Ovary (tissue), 9 donors: Measurements from ENCODE around the gene PATJ. TPM values are rescaled to one million over a fixed set of nuclear protein-coding genes. Genes with fewer than 3 reads are reported as not detected.
"Not testable (repeated sequence)": the region's sequence is repeated elsewhere in the genome, so short reads cannot be mapped to it uniquely, and the experiment has no call there.

Source experiments
- DNase-seq, 5 donors: peaks; one replicate each; pipeline ENCODE4 v3.0.0-alpha.2; 2019 to 2020
- H3K27ac ChIP-seq, 2 donors: fragments of 200-600 bp; one replicate each; pipeline versions ENCODE4 v1.5.1 to v1.8.0; 2019 to 2022
- H3K27me3 ChIP-seq: fragments of 200-600 bp; one replicate; pipeline ENCODE4 v1.8.0; 2022
- H3K36me3 ChIP-seq: fragments of 200-600 bp; sonication (generic); one replicate; pipeline ENCODE4 v1.5.1; 2019
- H3K4me1 ChIP-seq: one replicate; pipeline ENCODE4 v1.8.1; 2013; ENCODE audit warnings: mild to moderate bottlenecking, moderate library complexity; ENCODE audit not compliant: insufficient read depth
- H3K4me3 ChIP-seq: fragments of 200-600 bp; sonication (generic); one replicate; pipeline ENCODE4 v1.5.1; 2017
- H3K9me3 ChIP-seq, 2 donors: fragments of 200-600 bp in 1 of 2; sonication (generic) in 1 of 2; one replicate each; pipeline versions ENCODE4 v1.5.1 to v1.8.1; 2013 to 2019; ENCODE audit warnings: mild to moderate bottlenecking in 1 of 2, moderate library complexity in 1 of 2
- CTCF ChIP-seq, 3 donors: fragments of 450-650 bp in 2 of 3; fragments of 200-600 bp in 1 of 3; IDR thresholded peaks; one replicate each; pipeline versions ENCODE4 v1.5.1 to v1.8.0; 2016 to 2022; ENCODE audit warnings: antibody characterized with exemption in 3 of 3, mild to moderate bottlenecking in 1 of 3
- EP300 ChIP-seq: sonication (generic); formaldehyde crosslinking; IDR thresholded peaks from one replicate; pipeline ENCODE4 v1.6.1; 2017; ENCODE audit warnings: antibody characterized with exemption
- POLR2A ChIP-seq: fragments of 450-650 bp; IDR thresholded peaks from one replicate; pipeline ENCODE4 v1.6.1; 2017; ENCODE audit warnings: antibody characterized with exemption, mild to moderate bottlenecking, moderate library complexity
- WGBS, 3 donors: extraction: QIAGEN DNeasy Blood & Tissue Kit in 1 of 3; methylation state at CpG; one replicate each; pipeline versions ENCODE4 v1.1.5 to v1.1.7; 2013 to 2017; 5-methylcytosine and 5-hydroxymethylcytosine counted together
- intact Hi-C, 4 donors: fragments of 100-400 bp; cut with DNase I; formaldehyde crosslinking; loops; one replicate each; pipeline versions ENCODE4 v1.11.0 to v1.15.1; 2022 to 2023
- polyA plus RNA-seq, 2 donors: library from polyadenylated mRNA; stranded (reverse); fragments of 200-250 nt in 1 of 2; fragments of 350-450 nt in 1 of 2; fragmentation: Illumina TruSeq in 1 of 2; extraction: RNeasy Lipid Tissue Mini Kit (QIAGEN cat#74804) in 1 of 2; gene quantifications; one replicate each; pipeline ENCODE4 v1.2.3, GENCODE V29; 2013 to 2014
- total RNA-seq, 7 donors: library from RNA; depleted of rRNA in 2 of 7; stranded (reverse); fragments of >200 nt in 2 of 7; fragmentation: NEBNext Ultra II Directional in 3 of 7; extraction: Animal tissue kit (Norgen Biotek cat#: 25700) in 3 of 7; gene quantifications; one replicate each; pipeline versions ENCODE4 v1.1.0 to v1.2.4, GENCODE V29; 2016 to 2023
- donor health status: DM: no; HTN: no; CAD: no; lungs with moderate emphysema.
- donor health status: DM: no; HTN: no; CAD: no.
- donor health status: Bipolar disorder and iron deficiency.
- donor health status: DM: yes; HTN: yes; CAD: no.
- donor health status: DM: no; HTN: no; CAD: no.
- donor health status: DM: yes; HTN: yes; CAD: no.

The PATJ gene
- total and polyA plus RNA-seq, 9 donors, result 7.6 to 60.1 (median 25.5) TPM

GRCh38 chr1:62175568-62176179 lies 433.4 kb downstream of the PATJ start:
- Histone ChIP-seq H3K4me1 (no peaks in the 10 kb centered on the region), H3K27me3 (no peaks in the 10 kb centered on the region), H3K27ac (no peak overlapping the region), H3K36me3 (no peaks in the 10 kb centered on the region), H3K9me3 (no peaks in the 10 kb centered on the region), H3K4me3 (no peak overlapping the region)
- DNase-seq, result peak in 1 of 5 donors; percentile 22
- intact Hi-C loops, result loop anchor here (5.0 to 10.0 kb wide), 4 partner anchors 229 to 572 kb away; no protein-coding TSS in a partner anchor
- 47 to 49% (median 49%) methylated on average over 9 of the region's 9 CpGs for WGBS, 3 donors
- no peak for TF ChIP-seq POLR2A
- peak in 2 of 3 donors; percentile 28 to 31 for TF ChIP-seq CTCF (IDR thresholded peaks at IDR 0.05)

GRCh38 chr1:62176597-62177312 lies 434.5 kb downstream of the PATJ start:
- Histone ChIP-seq H3K4me1 (no peaks in the 10 kb centered on the region), H3K9me3 (no peaks in the 10 kb centered on the region), H3K27ac (no peak overlapping the region), H3K27me3 (no peaks in the 10 kb centered on the region), H3K4me3 (no peak overlapping the region), H3K36me3 (no peaks in the 10 kb centered on the region)
- TF ChIP-seq CTCF (IDR thresholded peaks at IDR 0.05) (no peak), POLR2A (no peak), EP300 (no peak)
- WGBS, 3 donors, result 83 to 89% (median 88%) methylated on average over 14 of the region's 14 CpGs
- intact Hi-C loops, result loop anchor here (5.0 to 10.0 kb wide), 4 partner anchors 228 to 571 kb away; no protein-coding TSS in a partner anchor
- DNase-seq, result no peak

- WGBS, 3 donors, result 45 to 60% (median 59%) methylated on average over 1 of the region's 1 CpG
- no peak for DNase-seq
- H3K4me1 ChIP-seq, result no peaks in the 10 kb centered on the region
- H3K4me3 ChIP-seq, result no peak overlapping the region
- no peaks in the 10 kb centered on the region for H3K27me3 ChIP-seq
- H3K36me3 ChIP-seq, result no peaks in the 10 kb centered on the region
- no peak overlapping the region for H3K27ac ChIP-seq
- TF ChIP-seq POLR2A (no peak), EP300 (no peak), CTCF (IDR thresholded peaks at IDR 0.05) (no peak)
- intact Hi-C loops, result loop anchor here (5.0 to 10.0 kb wide), 4 partner anchors 227 to 570 kb away; no protein-coding TSS in a partner anchor
- H3K9me3 ChIP-seq, result no peaks in the 10 kb centered on the region
These were observed 435.3 kb downstream of the PATJ start for GRCh38 chr1:62177621-62178020.

GRCh38 chr1:62178372-62178771 lies 436.1 kb downstream of the PATJ start:
- no peaks in the 10 kb centered on the region for H3K4me1 ChIP-seq
- H3K27me3 ChIP-seq, result no peaks in the 10 kb centered on the region
- intact Hi-C loops, result loop anchor here (5.0 to 10.0 kb wide), 4 partner anchors 226 to 569 kb away; no protein-coding TSS in a partner anchor
- H3K4me3 ChIP-seq, result no peak overlapping the region
- H3K36me3 ChIP-seq, result no peaks in the 10 kb centered on the region
- DNase-seq, result no peak
- H3K27ac ChIP-seq, result no peak overlapping the region
- H3K9me3 ChIP-seq, result no peaks in the 10 kb centered on the region
- WGBS, 3 donors, result 85 to 90% (median 85%) methylated on average over 7 of the region's 7 CpGs
- TF ChIP-seq POLR2A (no peak), CTCF (IDR thresholded peaks at IDR 0.05) (no peak), EP300 (no peak)

- intact Hi-C loops, H3K27me3 ChIP-seq, DNase-seq, H3K27ac ChIP-seq, H3K9me3 ChIP-seq, H3K36me3 ChIP-seq, H3K4me1 ChIP-seq, H3K4me3 ChIP-seq: not testable (repeated sequence)
- WGBS, 3 donors, result 81 to 92% (median 84%) methylated on average over 4 of the region's 4 CpGs
These were observed 437.8 kb downstream of the PATJ start for GRCh38 chr1:62180054-62180453.
